SK-N-SH treated with all-trans-retinoic acid at 6 μM for 48 hours (cell line): ENCODE measurements around the gene EFEMP1.

ENCODE experiments used
- BACH2 ChIP-seq: fragments of 250-450 bp; sonication (Bioruptor Pico); IDR thresholded peaks from 2 replicates; pipeline ENCODE4 v1.9.0; 2021; ENCODE audit warnings: mild to moderate bottlenecking, borderline replicate concordance
- CSDC2 ChIP-seq: fragments of 250-450 bp; sonication (Bioruptor Pico); IDR thresholded peaks from 2 replicates; pipeline ENCODE4 v1.5.0; 2020; ENCODE audit warnings: mild to moderate bottlenecking, moderate library complexity
- ESRRG ChIP-seq: fragments of 250-450 bp; sonication (Bioruptor Pico); IDR thresholded peaks from 2 replicates; pipeline ENCODE4 v1.6.1; 2021; ENCODE audit warnings: mild to moderate bottlenecking
- GLIS3 ChIP-seq: fragments of 250-450 bp; sonication (Bioruptor Pico); IDR thresholded peaks from 2 replicates; pipeline ENCODE4 v1.5.0; 2020; ENCODE audit warnings: mild to moderate bottlenecking, moderate library complexity
- TCF4 ChIP-seq: fragments of 250-450 bp; sonication (Bioruptor Pico); IDR thresholded peaks from 2 replicates; pipeline ENCODE4 v1.8.0; 2021; ENCODE audit warnings: mild to moderate bottlenecking, moderate library complexity, borderline replicate concordance
- TOX ChIP-seq: fragments of 250-450 bp; sonication (Bioruptor Pico); IDR thresholded peaks from 2 replicates; pipeline ENCODE4 v1.8.0; 2021; ENCODE audit warnings: mild to moderate bottlenecking, moderate library complexity, borderline replicate concordance
- ZFP3 ChIP-seq: fragments of 250-450 bp; sonication (Bioruptor Pico); IDR thresholded peaks from 2 replicates; pipeline ENCODE4 v1.5.0; 2020; ENCODE audit warnings: mild to moderate bottlenecking, moderate library complexity
- ZFP30 ChIP-seq: fragments of 450-650 bp; formaldehyde crosslinking; IDR thresholded peaks from 2 replicates; pipeline ENCODE4 v1.5.0; 2022; ENCODE audit warnings: mild to moderate bottlenecking, moderate library complexity
- ZNF565 ChIP-seq: fragments of 450-650 bp; formaldehyde crosslinking; conservative IDR thresholded peaks from 2 replicates; pipeline ENCODE4 v1.5.0; 2020; ENCODE audit warnings: low read depth, mild to moderate bottlenecking, moderate library complexity
- TF ChIP-seq, protein P1 (sequence below): fragments of 250-450 bp; sonication (Bioruptor Pico); IDR thresholded peaks from 2 replicates; pipeline ENCODE4 v1.5.1; 2020; ENCODE audit warnings: low read depth, mild to moderate bottlenecking, moderate library complexity
- TF ChIP-seq, protein P2 (sequence below): fragments of 250-450 bp; sonication (Bioruptor Pico); IDR thresholded peaks from 2 replicates; pipeline ENCODE4 v1.8.0; 2020; ENCODE audit warnings: mild to moderate bottlenecking, moderate library complexity, borderline replicate concordance
- TF ChIP-seq, protein P3 (sequence below): fragments of 250-450 bp; sonication (Bioruptor Pico); IDR thresholded peaks from 2 replicates; pipeline ENCODE4 v1.8.0; 2021; ENCODE audit warnings: low read depth, mild to moderate bottlenecking, moderate library complexity, borderline replicate concordance

DNA sequence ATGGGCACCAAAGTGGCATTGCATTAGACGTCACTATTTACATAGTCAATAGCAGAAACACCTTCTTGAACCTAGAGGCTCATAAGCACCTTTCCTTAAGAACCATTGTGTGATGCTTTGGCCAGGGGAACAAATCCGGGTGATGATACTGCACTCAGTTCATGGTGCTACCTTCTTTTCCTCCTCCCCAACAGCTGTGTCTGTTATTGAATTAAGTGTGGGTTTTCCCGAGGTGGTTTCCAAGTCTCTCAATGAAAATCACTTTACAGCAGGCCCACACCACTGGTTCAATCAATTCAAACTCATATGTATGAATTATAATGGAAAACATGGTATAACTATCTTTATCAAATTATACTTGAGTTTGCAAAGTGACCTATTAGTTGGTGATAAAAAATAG lies 9.3 kb upstream of the EFEMP1 start:
- TF ChIP-seq, protein P1, sequence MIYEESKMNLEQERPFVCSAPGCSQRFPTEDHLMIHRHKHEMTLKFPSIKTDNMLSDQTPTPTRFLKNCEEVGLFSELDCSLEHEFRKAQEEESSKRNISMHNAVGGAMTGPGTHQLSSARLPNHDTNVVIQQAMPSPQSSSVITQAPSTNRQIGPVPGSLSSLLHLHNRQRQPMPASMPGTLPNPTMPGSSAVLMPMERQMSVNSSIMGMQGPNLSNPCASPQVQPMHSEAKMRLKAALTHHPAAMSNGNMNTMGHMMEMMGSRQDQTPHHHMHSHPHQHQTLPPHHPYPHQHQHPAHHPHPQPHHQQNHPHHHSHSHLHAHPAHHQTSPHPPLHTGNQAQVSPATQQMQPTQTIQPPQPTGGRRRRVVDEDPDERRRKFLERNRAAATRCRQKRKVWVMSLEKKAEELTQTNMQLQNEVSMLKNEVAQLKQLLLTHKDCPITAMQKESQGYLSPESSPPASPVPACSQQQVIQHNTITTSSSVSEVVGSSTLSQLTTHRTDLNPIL (CRISPR knock-in tag) = no peak
- TF ChIP-seq, protein P2, sequence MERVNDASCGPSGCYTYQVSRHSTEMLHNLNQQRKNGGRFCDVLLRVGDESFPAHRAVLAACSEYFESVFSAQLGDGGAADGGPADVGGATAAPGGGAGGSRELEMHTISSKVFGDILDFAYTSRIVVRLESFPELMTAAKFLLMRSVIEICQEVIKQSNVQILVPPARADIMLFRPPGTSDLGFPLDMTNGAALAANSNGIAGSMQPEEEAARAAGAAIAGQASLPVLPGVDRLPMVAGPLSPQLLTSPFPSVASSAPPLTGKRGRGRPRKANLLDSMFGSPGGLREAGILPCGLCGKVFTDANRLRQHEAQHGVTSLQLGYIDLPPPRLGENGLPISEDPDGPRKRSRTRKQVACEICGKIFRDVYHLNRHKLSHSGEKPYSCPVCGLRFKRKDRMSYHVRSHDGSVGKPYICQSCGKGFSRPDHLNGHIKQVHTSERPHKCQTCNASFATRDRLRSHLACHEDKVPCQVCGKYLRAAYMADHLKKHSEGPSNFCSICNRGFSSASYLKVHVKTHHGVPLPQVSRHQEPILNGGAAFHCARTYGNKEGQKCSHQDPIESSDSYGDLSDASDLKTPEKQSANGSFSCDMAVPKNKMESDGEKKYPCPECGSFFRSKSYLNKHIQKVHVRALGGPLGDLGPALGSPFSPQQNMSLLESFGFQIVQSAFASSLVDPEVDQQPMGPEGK (CRISPR knock-in tag) = no peak
- no peak for TF ChIP-seq ZFP3 (CRISPR knock-in tag)
- no peak for TF ChIP-seq CSDC2 (CRISPR knock-in tag)
- TF ChIP-seq, protein P3, sequence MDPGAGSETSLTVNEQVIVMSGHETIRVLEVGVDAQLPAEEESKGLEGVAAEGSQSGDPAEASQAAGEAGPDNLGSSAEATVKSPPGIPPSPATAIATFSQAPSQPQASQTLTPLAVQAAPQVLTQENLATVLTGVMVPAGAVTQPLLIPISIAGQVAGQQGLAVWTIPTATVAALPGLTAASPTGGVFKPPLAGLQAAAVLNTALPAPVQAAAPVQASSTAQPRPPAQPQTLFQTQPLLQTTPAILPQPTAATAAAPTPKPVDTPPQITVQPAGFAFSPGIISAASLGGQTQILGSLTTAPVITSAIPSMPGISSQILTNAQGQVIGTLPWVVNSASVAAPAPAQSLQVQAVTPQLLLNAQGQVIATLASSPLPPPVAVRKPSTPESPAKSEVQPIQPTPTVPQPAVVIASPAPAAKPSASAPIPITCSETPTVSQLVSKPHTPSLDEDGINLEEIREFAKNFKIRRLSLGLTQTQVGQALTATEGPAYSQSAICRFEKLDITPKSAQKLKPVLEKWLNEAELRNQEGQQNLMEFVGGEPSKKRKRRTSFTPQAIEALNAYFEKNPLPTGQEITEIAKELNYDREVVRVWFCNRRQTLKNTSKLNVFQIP (CRISPR knock-in tag) = no peak
- TF ChIP-seq ESRRG (CRISPR knock-in tag) = no peak
- TF ChIP-seq ZFP30 (CRISPR knock-in tag) = no peak
- TF ChIP-seq TOX (CRISPR knock-in tag) = no peak
- TF ChIP-seq BACH2 = no peak
- no peak for TF ChIP-seq TCF4 (CRISPR knock-in tag)
- TF ChIP-seq ZNF565 (CRISPR knock-in tag) = no peak
- TF ChIP-seq GLIS3 = no peak
